A673 (cell line): ENCODE results near the gene NRIP3. TPM values are rescaled to one million over a fixed set of nuclear protein-coding genes. Genes with fewer than 3 reads are reported as not detected.

Experiments
- BruUV-seq: library from RNA; stranded (reverse); fragments of 400-500 nt; replicated peaks from 2 replicates; lab custom pipeline; 2021; lab: Mats Ljungman, UMichigan
- CTCF ChIA-PET: fragments of 300-600 bp; sonication (Branson Sonifier 250); formaldehyde crosslinking; loops from one replicate; lab custom pipeline; 2022; ENCODE audit warnings: antibody characterized with exemption; lab: Charles Lee
- POLR2A ChIA-PET: fragments of 300-600 bp; sonication (Branson Sonifier 250); formaldehyde crosslinking; loops from one replicate; lab custom pipeline; 2022; ENCODE audit warnings: antibody characterized with exemption; ENCODE audit not compliant: low non-redundant PET; lab: Charles Lee
- DNase-seq: peaks from one replicate; pipeline ENCODE4 v3.0.0-alpha.2; 2015; ENCODE audit warnings: low spot score
- H3K27ac ChIP-seq: fragments of 200-600 bp; sonication (generic); 2 replicates; pipeline ENCODE4 v1.5.1; 2016; ENCODE audit warnings: mixed run types, low read depth, mild to moderate bottlenecking, mixed read lengths, antibody characterized with exemption, low read length; ENCODE audit not compliant: poor library complexity, severe bottlenecking
- H3K27me3 ChIP-seq: fragments of 200-600 bp; sonication (generic); replicated peaks from 2 replicates; pipeline ENCODE4 v1.6.1; 2017; ENCODE audit warnings: mixed run types, low read depth, mild to moderate bottlenecking, mixed read lengths, antibody characterized with exemption, low read length; ENCODE audit not compliant: insufficient read depth, poor library complexity
- H3K36me3 ChIP-seq: fragments of 200-600 bp; sonication (generic); 2 replicates; pipeline ENCODE4 v1.6.1; 2016; ENCODE audit warnings: mixed run types, mild to moderate bottlenecking, mixed read lengths, antibody characterized with exemption, low read length; ENCODE audit not compliant: insufficient read depth, poor library complexity, severe bottlenecking
- H3K4me1 ChIP-seq: fragments of 200-600 bp; sonication (generic); 2 replicates; pipeline ENCODE4 v1.6.1; 2017; ENCODE audit warnings: mixed run types, mild to moderate bottlenecking, mixed read lengths, antibody characterized with exemption, low read length; ENCODE audit not compliant: insufficient read depth, poor library complexity, severe bottlenecking
- H3K4me3 ChIP-seq: fragments of 200-600 bp; sonication (generic); 2 replicates; pipeline ENCODE4 v1.5.1; 2016; ENCODE audit warnings: low read depth, mixed run types, mild to moderate bottlenecking, mixed read lengths, low read length; ENCODE audit not compliant: poor library complexity, severe bottlenecking
- H3K9me3 ChIP-seq: fragments of 200-600 bp; sonication (generic); 2 replicates; pipeline ENCODE4 v1.6.1; 2016; ENCODE audit warnings: mixed run types, low read depth, mild to moderate bottlenecking, mixed read lengths, antibody characterized with exemption, low read length; ENCODE audit not compliant: poor library complexity, severe bottlenecking
- EZH2 ChIP-seq: fragments of 200-600 bp; sonication (generic); IDR thresholded peaks from 2 replicates; pipeline ENCODE4 v1.6.1; 2017; ENCODE audit warnings: borderline replicate concordance, low read depth, mild to moderate bottlenecking, mixed read lengths, antibody characterized with exemption, low read length; ENCODE audit not compliant: poor library complexity, severe bottlenecking
- intact Hi-C: fragments of 100-400 bp; cut with micrococcal nuclease; formaldehyde crosslinking; loops from one replicate; pipeline ENCODE4 v1.10.0; 2022; ENCODE audit not compliant: unreplicated experiment
- total RNA-seq: library from RNA; stranded (reverse); gene quantifications from 2 replicates; pipeline ENCODE4 v1.2.3, GENCODE V29; 2021
- TF ChIP-seq, protein P1 (sequence below): fragments of 300-800, 200-600 bp; sonication (generic); conservative IDR thresholded peaks from 2 replicates; pipeline ENCODE4 v1.5.1; 2017; ENCODE audit warnings: low read depth, mild to moderate bottlenecking, antibody characterized with exemption, low read length, moderate library complexity, mixed read lengths

NRIP3 gene
- total RNA-seq, 1 experiment from 2014 or later: 2.2 TPM

DNA sequence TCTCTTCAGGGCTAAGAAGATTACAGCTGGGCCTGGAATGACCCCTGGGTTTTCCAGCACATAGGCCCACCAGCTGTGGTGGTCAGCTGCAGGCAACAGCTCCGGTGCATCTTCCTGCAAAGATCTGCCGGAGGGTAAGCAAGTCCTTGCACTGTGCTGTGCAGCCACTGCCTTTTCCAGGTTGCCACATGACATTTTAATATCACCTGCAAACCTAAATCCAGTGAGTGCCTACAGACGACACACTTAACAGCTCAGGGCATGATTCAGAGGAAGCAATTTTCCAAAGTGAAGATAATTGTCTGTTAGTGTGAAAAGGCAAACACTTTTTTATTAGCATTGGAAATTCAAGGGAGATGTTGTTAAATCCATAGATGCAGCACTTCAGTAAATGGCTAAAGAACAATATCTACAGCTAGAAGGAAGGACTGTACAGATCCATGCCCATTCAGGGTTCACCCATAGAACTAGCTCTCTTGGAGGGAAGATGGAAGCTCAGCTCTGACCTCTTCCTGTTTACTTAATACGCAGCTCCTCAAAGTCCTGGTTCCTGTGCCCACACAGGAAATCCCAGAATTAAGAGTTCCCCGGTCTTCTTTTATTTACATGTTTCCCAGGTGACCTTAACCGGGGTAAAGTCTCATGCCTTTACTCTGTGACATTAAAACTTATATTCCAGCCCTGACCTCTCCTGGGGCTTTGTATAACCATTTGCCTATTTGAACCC lies 13.3 kb upstream of the NRIP3 start:
- BruUV-seq: no TSS peak
- intact Hi-C loops: no loop called here
- ChIA-PET CTCF (interaction anchor here (0.6 to 3.0 kb wide), 2 partner anchors 29 to 121 kb away, joined by 6 to 33 read pairs; no protein-coding TSS in a partner anchor), POLR2A (no interaction called here)
- Histone ChIP-seq H3K4me3 (no peak overlapping the region), H3K9me3 (no peaks in the 10 kb centered on the region), H3K4me1 (no peaks in the 10 kb centered on the region), H3K27me3 (no peaks in the 10 kb centered on the region), H3K36me3 (no peaks in the 10 kb centered on the region), H3K27ac (no peak overlapping the region)
- DNase-seq: no peak
- TF ChIP-seq, protein P1, sequence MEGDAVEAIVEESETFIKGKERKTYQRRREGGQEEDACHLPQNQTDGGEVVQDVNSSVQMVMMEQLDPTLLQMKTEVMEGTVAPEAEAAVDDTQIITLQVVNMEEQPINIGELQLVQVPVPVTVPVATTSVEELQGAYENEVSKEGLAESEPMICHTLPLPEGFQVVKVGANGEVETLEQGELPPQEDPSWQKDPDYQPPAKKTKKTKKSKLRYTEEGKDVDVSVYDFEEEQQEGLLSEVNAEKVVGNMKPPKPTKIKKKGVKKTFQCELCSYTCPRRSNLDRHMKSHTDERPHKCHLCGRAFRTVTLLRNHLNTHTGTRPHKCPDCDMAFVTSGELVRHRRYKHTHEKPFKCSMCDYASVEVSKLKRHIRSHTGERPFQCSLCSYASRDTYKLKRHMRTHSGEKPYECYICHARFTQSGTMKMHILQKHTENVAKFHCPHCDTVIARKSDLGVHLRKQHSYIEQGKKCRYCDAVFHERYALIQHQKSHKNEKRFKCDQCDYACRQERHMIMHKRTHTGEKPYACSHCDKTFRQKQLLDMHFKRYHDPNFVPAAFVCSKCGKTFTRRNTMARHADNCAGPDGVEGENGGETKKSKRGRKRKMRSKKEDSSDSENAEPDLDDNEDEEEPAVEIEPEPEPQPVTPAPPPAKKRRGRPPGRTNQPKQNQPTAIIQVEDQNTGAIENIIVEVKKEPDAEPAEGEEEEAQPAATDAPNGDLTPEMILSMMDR: no peak
- TF ChIP-seq EZH2: no peak

DNA sequence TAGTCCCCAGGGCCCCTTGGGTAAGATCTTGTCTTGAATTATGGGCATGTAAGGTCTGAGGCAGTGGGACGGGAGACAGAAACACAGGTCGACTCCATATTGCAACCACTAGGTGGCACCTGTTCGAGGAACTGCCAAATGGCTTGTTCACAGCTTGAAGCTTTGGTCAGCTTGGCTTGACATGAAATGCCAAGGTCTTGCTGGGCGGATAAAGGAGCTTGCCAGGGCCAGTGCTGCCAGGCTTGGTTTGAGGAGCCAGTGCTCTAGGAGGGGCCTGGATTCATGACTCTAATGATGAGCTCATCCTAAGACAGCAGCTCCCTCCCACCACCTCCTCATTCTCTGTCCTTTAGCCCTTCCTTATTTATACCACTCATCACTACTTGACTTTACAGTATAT lies 11.9 kb upstream of the NRIP3 start:
- H3K4me1 ChIP-seq: no peaks in the 10 kb centered on the region
- H3K9me3 ChIP-seq: no peaks in the 10 kb centered on the region
- H3K27me3 ChIP-seq: no peaks in the 10 kb centered on the region
- BruUV-seq: no TSS peak
- TF ChIP-seq EZH2: no peak
- TF ChIP-seq, protein P1: peak; percentile 76
- ChIA-PET POLR2A (no interaction called here), CTCF (interaction anchor here (0.6 to 3.0 kb wide), 6 partner anchors 12 to 491 kb away, joined by 3 to 33 read pairs (median 4); partner anchors contain the start of gene NRIP3)
- no peaks in the 10 kb centered on the region for H3K36me3 ChIP-seq
- peak; percentile 72 for DNase-seq
- no peak overlapping the region for H3K4me3 ChIP-seq
- intact Hi-C loops: loop anchor here (2.0 kb wide), 2 partner anchors 121 to 491 kb away; no protein-coding TSS in a partner anchor
- no peak overlapping the region for H3K27ac ChIP-seq

DNA sequence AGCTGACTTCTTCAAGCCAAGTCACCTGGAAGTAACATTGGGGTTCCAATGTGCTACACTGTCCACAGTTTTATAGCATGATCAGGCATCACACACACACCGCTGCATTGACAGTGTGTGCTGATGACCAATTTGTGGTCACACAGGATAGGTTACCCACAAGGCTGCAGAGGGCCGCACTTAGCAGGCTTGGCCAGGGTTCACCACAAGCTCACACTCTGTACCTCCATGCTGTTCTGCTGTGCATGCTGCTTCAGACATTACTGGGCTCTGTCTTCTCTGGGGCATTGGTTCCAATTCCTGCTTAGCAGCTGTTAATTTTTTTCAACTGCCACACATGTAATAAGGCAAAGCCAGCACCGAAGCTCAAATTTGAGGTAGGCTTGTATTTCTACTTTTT lies 11.0 kb upstream of the NRIP3 start:
- DNase-seq: no peak
- Histone ChIP-seq H3K4me1 (no peaks in the 10 kb centered on the region), H3K36me3 (no peaks in the 10 kb centered on the region), H3K27me3 (no peaks in the 10 kb centered on the region), H3K27ac (no peak overlapping the region), H3K4me3 (no peak overlapping the region), H3K9me3 (no peaks in the 10 kb centered on the region)
- CTCF ChIA-PET: interaction anchor here (3.0 kb wide), 1 partner anchor 123 kb away, joined by 33 read pairs; no protein-coding TSS in a partner anchor
- intact Hi-C loops: loop anchor here (2.0 kb wide), 2 partner anchors 122 to 492 kb away; no protein-coding TSS in a partner anchor
- POLR2A ChIA-PET: no interaction called here
- BruUV-seq: no TSS peak
- TF ChIP-seq EZH2: no peak
- TF ChIP-seq, protein P1: no peak
